Endothelial cell of umbilical vein (primary cell): Measurements from ENCODE around the gene SLC8A1.

Experiments used
- EZH2 ChIP-seq: IDR thresholded peaks from 2 replicates; pipeline ENCODE4 v1.6.1; 2012; ENCODE audit warnings: borderline replicate concordance, low read depth, mild to moderate bottlenecking, moderate library complexity, low read length, inconsistent platforms; ENCODE audit not compliant: severe bottlenecking
- FOS ChIP-seq: IDR thresholded peaks from 2 replicates; pipeline ENCODE4 v1.6.1; 2011; ENCODE audit warnings: mild to moderate bottlenecking, low read length, moderate library complexity, borderline replicate concordance; ENCODE audit not compliant: insufficient read depth
- GATA2 ChIP-seq: IDR thresholded peaks from 2 replicates; pipeline ENCODE4 v1.7.0; 2011; ENCODE audit warnings: low read depth, mild to moderate bottlenecking, moderate library complexity, mixed read lengths, low read length; ENCODE audit not compliant: insufficient read length, insufficient read depth
- MYC ChIP-seq: IDR thresholded peaks from one replicate; pipeline ENCODE4 v1.6.1; 2011; ENCODE audit warnings: mild to moderate bottlenecking, low read depth, low read length
- POLR2A ChIP-seq: IDR thresholded peaks from 2 replicates; pipeline ENCODE4 v1.6.1; 2012; ENCODE audit warnings: low read depth, mild to moderate bottlenecking, control low read depth, low read length
- POLR2AphosphoS5 ChIP-seq: IDR thresholded peaks from 2 replicates; pipeline ENCODE4 v1.6.1; 2012; ENCODE audit warnings: low read depth, mild to moderate bottlenecking, control low read depth, low read length, moderate library complexity; ENCODE audit not compliant: insufficient read depth
- TF ChIP-seq, protein P1 (sequence below), 2 donors: IDR thresholded peaks; 1 replicate in 1 of 2; 2 replicates in 1 of 2; pipeline ENCODE4 v1.5.1; 2011; ENCODE audit warnings: low read length in 2 of 2, mild to moderate bottlenecking in 2 of 2, moderate library complexity in 2 of 2, control low read depth in 1 of 2, inconsistent platforms in 1 of 2, low read depth in 1 of 2; ENCODE audit not compliant: insufficient read depth in 1 of 2; ENCODE audit errors: extremely low read depth in 1 of 2
- TF ChIP-seq, protein P2 (sequence below): IDR thresholded peaks from 2 replicates; pipeline ENCODE4 v1.6.1; 2011; ENCODE audit not compliant: insufficient read depth, insufficient read length

DNA sequence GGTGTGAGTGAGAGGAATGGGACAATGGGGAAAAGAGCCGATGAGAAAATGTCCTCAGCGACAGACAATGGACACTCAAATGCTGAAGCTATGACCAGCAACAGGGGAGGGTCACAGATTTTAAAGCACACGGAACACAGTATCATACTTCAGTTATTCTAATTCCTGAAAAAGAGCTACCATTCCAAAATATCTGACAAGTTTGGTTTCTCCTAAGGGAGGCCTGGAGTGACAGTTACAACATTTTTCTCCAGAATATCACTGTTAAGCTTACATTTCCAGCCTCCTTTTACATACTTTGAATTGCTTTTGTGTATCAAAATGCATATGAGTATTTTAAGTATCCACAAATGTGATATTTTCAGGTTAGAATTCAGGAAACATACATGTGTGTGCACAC lies 351.2 kb downstream of the SLC8A1 start:
- TF ChIP-seq, protein P1, sequence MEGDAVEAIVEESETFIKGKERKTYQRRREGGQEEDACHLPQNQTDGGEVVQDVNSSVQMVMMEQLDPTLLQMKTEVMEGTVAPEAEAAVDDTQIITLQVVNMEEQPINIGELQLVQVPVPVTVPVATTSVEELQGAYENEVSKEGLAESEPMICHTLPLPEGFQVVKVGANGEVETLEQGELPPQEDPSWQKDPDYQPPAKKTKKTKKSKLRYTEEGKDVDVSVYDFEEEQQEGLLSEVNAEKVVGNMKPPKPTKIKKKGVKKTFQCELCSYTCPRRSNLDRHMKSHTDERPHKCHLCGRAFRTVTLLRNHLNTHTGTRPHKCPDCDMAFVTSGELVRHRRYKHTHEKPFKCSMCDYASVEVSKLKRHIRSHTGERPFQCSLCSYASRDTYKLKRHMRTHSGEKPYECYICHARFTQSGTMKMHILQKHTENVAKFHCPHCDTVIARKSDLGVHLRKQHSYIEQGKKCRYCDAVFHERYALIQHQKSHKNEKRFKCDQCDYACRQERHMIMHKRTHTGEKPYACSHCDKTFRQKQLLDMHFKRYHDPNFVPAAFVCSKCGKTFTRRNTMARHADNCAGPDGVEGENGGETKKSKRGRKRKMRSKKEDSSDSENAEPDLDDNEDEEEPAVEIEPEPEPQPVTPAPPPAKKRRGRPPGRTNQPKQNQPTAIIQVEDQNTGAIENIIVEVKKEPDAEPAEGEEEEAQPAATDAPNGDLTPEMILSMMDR (IDR thresholded peaks at IDR 0.05; ENCODE audit: extremely low read depth in 1 of 2, insufficient read depth in 1 of 2, low read depth in 1 of 2, low read length in 2 of 2) = no peak
- no peak for TF ChIP-seq EZH2
- TF ChIP-seq POLR2AphosphoS5 = no peak
- no peak for TF ChIP-seq FOS
- TF ChIP-seq GATA2 = no peak
- TF ChIP-seq MYC = no peak
- TF ChIP-seq, protein P2, sequence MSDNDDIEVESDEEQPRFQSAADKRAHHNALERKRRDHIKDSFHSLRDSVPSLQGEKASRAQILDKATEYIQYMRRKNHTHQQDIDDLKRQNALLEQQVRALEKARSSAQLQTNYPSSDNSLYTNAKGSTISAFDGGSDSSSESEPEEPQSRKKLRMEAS = no peak
- TF ChIP-seq POLR2A = no peak
